ENCODE measurements around the gene FAT3.

DNA sequence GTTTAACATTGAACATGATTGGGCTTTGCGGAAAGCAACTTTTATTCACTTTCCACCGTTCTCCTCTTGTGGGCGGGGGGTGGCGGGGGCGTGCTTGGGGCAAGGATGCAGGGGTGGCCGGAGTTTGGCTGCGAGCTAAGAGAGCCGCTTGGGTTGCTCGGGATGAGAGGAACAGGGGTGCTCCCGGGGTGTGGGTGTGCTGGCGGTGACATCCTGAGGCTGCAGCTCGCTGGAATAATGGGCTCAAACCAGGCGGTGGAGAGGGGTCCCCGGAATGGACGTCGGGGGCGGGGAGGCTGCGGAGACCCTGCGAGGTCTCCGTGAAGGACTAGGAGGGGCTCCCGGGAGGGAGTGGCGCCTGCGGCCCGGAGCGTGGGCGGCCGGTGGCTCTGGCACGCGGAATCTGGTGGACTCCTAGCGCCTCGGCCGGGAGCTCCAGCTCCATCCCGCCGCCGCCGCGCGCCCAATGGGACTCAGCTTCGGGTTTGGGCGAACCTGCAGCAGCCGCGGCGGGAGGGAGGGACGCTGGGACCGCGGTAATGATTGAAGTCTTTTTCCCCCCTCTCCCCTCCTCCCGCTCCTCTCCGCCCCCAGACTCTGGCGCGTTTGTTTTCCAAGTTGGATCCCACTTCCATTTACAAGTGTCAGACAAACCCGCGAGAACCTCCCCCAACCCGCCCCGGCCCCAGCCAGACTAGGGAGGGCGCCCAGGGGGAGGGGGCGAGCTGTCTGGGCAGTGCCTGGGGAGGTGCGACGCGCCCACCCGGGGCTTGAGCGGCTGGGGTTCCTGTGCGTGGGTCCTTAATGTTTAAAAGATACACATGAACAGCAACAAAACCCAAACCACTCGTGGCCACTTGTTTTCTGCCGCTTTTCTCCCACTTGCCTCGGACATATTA is 2.0 kb downstream of the FAT3 start:
- TF ChIP-seq EZH2 (IDR thresholded peaks at IDR 0.05; ENCODE audit: borderline replicate concordance, low read depth, low read length, poor library complexity, severe bottlenecking), result peak; percentile 25
- TF ChIP-seq, protein P1, sequence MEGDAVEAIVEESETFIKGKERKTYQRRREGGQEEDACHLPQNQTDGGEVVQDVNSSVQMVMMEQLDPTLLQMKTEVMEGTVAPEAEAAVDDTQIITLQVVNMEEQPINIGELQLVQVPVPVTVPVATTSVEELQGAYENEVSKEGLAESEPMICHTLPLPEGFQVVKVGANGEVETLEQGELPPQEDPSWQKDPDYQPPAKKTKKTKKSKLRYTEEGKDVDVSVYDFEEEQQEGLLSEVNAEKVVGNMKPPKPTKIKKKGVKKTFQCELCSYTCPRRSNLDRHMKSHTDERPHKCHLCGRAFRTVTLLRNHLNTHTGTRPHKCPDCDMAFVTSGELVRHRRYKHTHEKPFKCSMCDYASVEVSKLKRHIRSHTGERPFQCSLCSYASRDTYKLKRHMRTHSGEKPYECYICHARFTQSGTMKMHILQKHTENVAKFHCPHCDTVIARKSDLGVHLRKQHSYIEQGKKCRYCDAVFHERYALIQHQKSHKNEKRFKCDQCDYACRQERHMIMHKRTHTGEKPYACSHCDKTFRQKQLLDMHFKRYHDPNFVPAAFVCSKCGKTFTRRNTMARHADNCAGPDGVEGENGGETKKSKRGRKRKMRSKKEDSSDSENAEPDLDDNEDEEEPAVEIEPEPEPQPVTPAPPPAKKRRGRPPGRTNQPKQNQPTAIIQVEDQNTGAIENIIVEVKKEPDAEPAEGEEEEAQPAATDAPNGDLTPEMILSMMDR (conservative IDR thresholded peaks at IDR 0.05; ENCODE audit: low read depth, low read length), result no peak

Data from A673 (cell line).